Endothelial cell of umbilical vein (primary cell): ENCODE results near the gene PARM1. TPM values are rescaled to one million over a fixed set of nuclear protein-coding genes. Genes with fewer than 3 reads are reported as not detected.

Source experiments
- BruUV-seq: library from RNA; stranded (reverse); fragments of 400-500 nt; replicated peaks from 2 replicates; lab custom pipeline; 2021; lab: Mats Ljungman, UMichigan
- CTCF ChIA-PET: fragments of 300-600, 350-600 bp; sonication (Branson Sonifier 250); formaldehyde crosslinking; loops from one replicate; lab custom pipeline; 2021; ENCODE audit warnings: antibody characterized with exemption, inconsistent platforms; lab: Charles Lee
- POLR2A ChIA-PET: fragments of 300-600, 350-600 bp; sonication (Branson Sonifier 250); formaldehyde crosslinking; loops from one replicate; lab custom pipeline; 2021; ENCODE audit warnings: antibody characterized with exemption, inconsistent platforms; lab: Charles Lee
- DNase-seq: peaks from one replicate; pipeline ENCODE4 v3.0.0-alpha.2; 2011; ENCODE audit warnings: low read depth, low spot score
- FAIRE-seq: peaks from 2 replicates; lab custom pipeline; 2011; peaks lifted over from hg19 to GRCh38; lab: Jason Lieb, UNC
- H2AFZ ChIP-seq: 2 replicates; pipeline ENCODE4 v1.6.0; 2012; ENCODE audit warnings: low read depth, low read length, control low read depth, inconsistent platforms
- H3K27ac ChIP-seq: 2 replicates; pipeline ENCODE4 v1.5.1; 2011; ENCODE audit warnings: low read depth, mild to moderate bottlenecking, control low read depth, low read length, moderate library complexity; ENCODE audit not compliant: insufficient read depth
- H3K27me3 ChIP-seq, 2 experiments: 2 replicates each; pipeline versions ENCODE4 v1.6.0 to v1.6.1; 2011; ENCODE audit warnings: low read length in 2 of 2, mixed read lengths in 1 of 2; ENCODE audit not compliant: control insufficient read depth in 2 of 2, insufficient read depth in 2 of 2
- H3K36me3 ChIP-seq, 2 experiments: 2 replicates in 1 of 2; 3 replicates in 1 of 2; pipeline ENCODE4 v1.5.1; 2011; ENCODE audit warnings: low read length in 2 of 2, mild to moderate bottlenecking in 1 of 2, moderate library complexity in 1 of 2; ENCODE audit not compliant: control insufficient read depth in 2 of 2, insufficient read depth in 2 of 2; ENCODE audit errors: extremely low read depth in 1 of 2
- H3K4me1 ChIP-seq: 3 replicates; pipeline ENCODE4 v1.5.1; 2011; ENCODE audit warnings: mild to moderate bottlenecking, low read length; ENCODE audit not compliant: control insufficient read depth, insufficient read depth; ENCODE audit errors: extremely low read depth
- H3K4me2 ChIP-seq: 2 replicates; pipeline ENCODE4 v1.6.1; 2011; ENCODE audit warnings: low read length, control low read depth, mixed read lengths; ENCODE audit not compliant: insufficient read depth
- H3K4me3 ChIP-seq, 3 experiments: fragments of 200-600 bp in 1 of 3; sonication (generic), shearing (Covaris generic) in 1 of 3; replicated peaks in 1 of 3; 2 replicates each; pipeline ENCODE4 v1.5.1; 2011 to 2016; ENCODE audit warnings: control low read depth in 3 of 3, low read length in 3 of 3, mild to moderate bottlenecking in 2 of 3, inconsistent platforms in 1 of 3, low read depth in 1 of 3, moderate library complexity in 1 of 3; ENCODE audit not compliant: insufficient read depth in 1 of 3
- H3K79me2 ChIP-seq: 2 replicates; pipeline ENCODE4 v1.6.0; 2012; ENCODE audit warnings: low read length, inconsistent platforms; ENCODE audit not compliant: control insufficient read depth, insufficient read depth
- H3K9ac ChIP-seq: replicated peaks from 2 replicates; pipeline ENCODE3; 2011; ENCODE audit warnings: low read length, control low read depth; ENCODE audit not compliant: insufficient read depth; ENCODE audit errors: extremely low read depth
- H3K9me1 ChIP-seq: replicated peaks from 3 replicates; pipeline ENCODE4 v1.6.0; 2011; ENCODE audit warnings: mild to moderate bottlenecking, low read length; ENCODE audit not compliant: control insufficient read depth, insufficient read depth; ENCODE audit errors: extremely low read depth
- H3K9me3 ChIP-seq: replicated peaks from 2 replicates; pipeline ENCODE4 v1.5.1; 2012; ENCODE audit warnings: low read length, inconsistent platforms; ENCODE audit not compliant: control insufficient read depth, insufficient read depth
- H4K20me1 ChIP-seq: replicated peaks from 2 replicates; pipeline ENCODE3; 2011; ENCODE audit warnings: mild to moderate bottlenecking, low read length; ENCODE audit not compliant: control insufficient read depth, insufficient read depth; ENCODE audit errors: extremely low read depth
- EZH2 ChIP-seq: IDR thresholded peaks from 2 replicates; pipeline ENCODE4 v1.6.1; 2012; ENCODE audit warnings: borderline replicate concordance, low read depth, mild to moderate bottlenecking, moderate library complexity, low read length, inconsistent platforms; ENCODE audit not compliant: severe bottlenecking
- FOS ChIP-seq: IDR thresholded peaks from 2 replicates; pipeline ENCODE4 v1.6.1; 2011; ENCODE audit warnings: mild to moderate bottlenecking, low read length, moderate library complexity, borderline replicate concordance; ENCODE audit not compliant: insufficient read depth
- GATA2 ChIP-seq: IDR thresholded peaks from 2 replicates; pipeline ENCODE4 v1.7.0; 2011; ENCODE audit warnings: low read depth, mild to moderate bottlenecking, moderate library complexity, mixed read lengths, low read length; ENCODE audit not compliant: insufficient read length, insufficient read depth
- JUN ChIP-seq: IDR thresholded peaks from 2 replicates; pipeline ENCODE4 v1.6.1; 2011; ENCODE audit warnings: borderline replicate concordance, low read depth; ENCODE audit not compliant: insufficient read length, insufficient read depth
- MYC ChIP-seq: IDR thresholded peaks from one replicate; pipeline ENCODE4 v1.6.1; 2011; ENCODE audit warnings: mild to moderate bottlenecking, low read depth, low read length
- POLR2A ChIP-seq: IDR thresholded peaks from 2 replicates; pipeline ENCODE4 v1.6.1; 2012; ENCODE audit warnings: low read depth, mild to moderate bottlenecking, control low read depth, low read length
- POLR2AphosphoS5 ChIP-seq: IDR thresholded peaks from 2 replicates; pipeline ENCODE4 v1.6.1; 2012; ENCODE audit warnings: low read depth, mild to moderate bottlenecking, control low read depth, low read length, moderate library complexity; ENCODE audit not compliant: insufficient read depth
- dilution Hi-C: fragments of 300-500 bp; cut with MboI; formaldehyde crosslinking; loops from one replicate; pipeline ENCODE4 v1.15.0; 2019; ENCODE audit warnings: low sequenced_read_pairs; ENCODE audit not compliant: extremely low pct_ligation_motif_present
- intact Hi-C: fragments of 100-400 bp; cut with micrococcal nuclease; formaldehyde crosslinking; loops from one replicate; pipeline ENCODE4 v1.10.0; 2022
- polyA plus RNA-seq, 4 experiments: library from polyadenylated mRNA; depleted of rRNA in 3 of 4; stranded (reverse) in 3 of 4; unstranded in 1 of 4; fragments of >200 nt; gene quantifications; 2 replicates each; pipeline versions ENCODE4 v1.2.1 to v1.2.3, GENCODE V29; 2011 to 2012; ENCODE audit warnings: missing spikeins in 1 of 4
- total RNA-seq: library from RNA; stranded (reverse); gene quantifications from 2 replicates; pipeline ENCODE4 v1.2.3, GENCODE V29; 2021
- TF ChIP-seq, protein P1 (sequence below), 2 donors: IDR thresholded peaks; 1 replicate in 1 of 2; 2 replicates in 1 of 2; pipeline ENCODE4 v1.5.1; 2011; ENCODE audit warnings: low read length in 2 of 2, mild to moderate bottlenecking in 2 of 2, moderate library complexity in 2 of 2, control low read depth in 1 of 2, inconsistent platforms in 1 of 2, low read depth in 1 of 2; ENCODE audit not compliant: insufficient read depth in 1 of 2; ENCODE audit errors: extremely low read depth in 1 of 2
- TF ChIP-seq, protein P2 (sequence below): IDR thresholded peaks from 2 replicates; pipeline ENCODE4 v1.6.1; 2011; ENCODE audit not compliant: insufficient read depth, insufficient read length

PARM1 gene
- total and polyA plus RNA-seq, 2 donors (not counting 3 experiments of a cell fraction or from before 2014, with no cell fraction given) = 0.01 TPM; not detected in 1

DNA sequence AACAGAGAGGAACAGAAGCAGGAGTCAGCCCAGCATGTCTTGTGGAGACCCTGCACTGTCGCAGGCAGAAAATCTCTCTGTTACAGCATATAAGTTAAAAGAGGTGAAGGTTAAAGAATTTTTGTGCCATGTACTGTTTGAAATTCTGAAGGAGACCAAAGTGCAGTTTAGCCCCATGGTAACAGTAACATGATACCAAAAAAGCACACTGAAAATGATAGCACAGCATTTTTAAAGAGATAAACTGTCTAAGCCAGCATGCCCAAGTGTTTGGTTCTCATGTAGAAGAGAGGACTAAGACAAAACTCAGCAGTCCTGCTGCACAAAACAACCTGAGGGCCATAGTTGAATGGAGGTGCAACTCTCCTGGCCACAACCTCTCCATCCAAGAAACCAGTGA, 41.9 kb upstream of the PARM1 start:
- BruUV-seq = no TSS peak
- FAIRE-seq (no peak), DNase-seq (no peak)
- H3K27ac ChIP-seq = no peak overlapping the region
- H3K4me3 ChIP-seq = no peak overlapping the region
- no peak overlapping the region for H3K4me2 ChIP-seq
- intact Hi-C loops (no loop called here), dilution Hi-C loops (no loop called here)
- no peak overlapping the region for H2AFZ ChIP-seq
- H3K36me3 ChIP-seq = no peaks in the 10 kb centered on the region
- H3K27me3 ChIP-seq = no peaks in the 10 kb centered on the region
- no peak overlapping the region for H3K9ac ChIP-seq
- CTCF ChIA-PET = no interaction called here
- H3K9me3 ChIP-seq = no peaks in the 10 kb centered on the region
- no peaks in the 10 kb centered on the region for H4K20me1 ChIP-seq
- H3K4me1 ChIP-seq = no peaks in the 10 kb centered on the region
- TF ChIP-seq POLR2A = no peak
- no peak for TF ChIP-seq GATA2
- TF ChIP-seq EZH2 = no peak
- TF ChIP-seq MYC = no peak
- TF ChIP-seq, protein P1, sequence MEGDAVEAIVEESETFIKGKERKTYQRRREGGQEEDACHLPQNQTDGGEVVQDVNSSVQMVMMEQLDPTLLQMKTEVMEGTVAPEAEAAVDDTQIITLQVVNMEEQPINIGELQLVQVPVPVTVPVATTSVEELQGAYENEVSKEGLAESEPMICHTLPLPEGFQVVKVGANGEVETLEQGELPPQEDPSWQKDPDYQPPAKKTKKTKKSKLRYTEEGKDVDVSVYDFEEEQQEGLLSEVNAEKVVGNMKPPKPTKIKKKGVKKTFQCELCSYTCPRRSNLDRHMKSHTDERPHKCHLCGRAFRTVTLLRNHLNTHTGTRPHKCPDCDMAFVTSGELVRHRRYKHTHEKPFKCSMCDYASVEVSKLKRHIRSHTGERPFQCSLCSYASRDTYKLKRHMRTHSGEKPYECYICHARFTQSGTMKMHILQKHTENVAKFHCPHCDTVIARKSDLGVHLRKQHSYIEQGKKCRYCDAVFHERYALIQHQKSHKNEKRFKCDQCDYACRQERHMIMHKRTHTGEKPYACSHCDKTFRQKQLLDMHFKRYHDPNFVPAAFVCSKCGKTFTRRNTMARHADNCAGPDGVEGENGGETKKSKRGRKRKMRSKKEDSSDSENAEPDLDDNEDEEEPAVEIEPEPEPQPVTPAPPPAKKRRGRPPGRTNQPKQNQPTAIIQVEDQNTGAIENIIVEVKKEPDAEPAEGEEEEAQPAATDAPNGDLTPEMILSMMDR (IDR thresholded peaks at IDR 0.05; ENCODE audit: extremely low read depth in 1 of 2, insufficient read depth in 1 of 2, low read depth in 1 of 2, low read length in 2 of 2) = no peak
- TF ChIP-seq, protein P2, sequence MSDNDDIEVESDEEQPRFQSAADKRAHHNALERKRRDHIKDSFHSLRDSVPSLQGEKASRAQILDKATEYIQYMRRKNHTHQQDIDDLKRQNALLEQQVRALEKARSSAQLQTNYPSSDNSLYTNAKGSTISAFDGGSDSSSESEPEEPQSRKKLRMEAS = no peak
- no peak for TF ChIP-seq FOS
- no peak for TF ChIP-seq JUN
- TF ChIP-seq POLR2AphosphoS5 = no peak
- POLR2A ChIA-PET = no interaction called here
- no peaks in the 10 kb centered on the region for H3K79me2 ChIP-seq
- no peaks in the 10 kb centered on the region for H3K9me1 ChIP-seq
